Measurements from ENCODE around the gene SCAPER. TPM values are rescaled to one million over a fixed set of nuclear protein-coding genes. Genes with fewer than 3 reads are reported as not detected.

SCAPER gene
- total RNA-seq, 1 experiment from 2014 or later = 14.7 TPM

DNA sequence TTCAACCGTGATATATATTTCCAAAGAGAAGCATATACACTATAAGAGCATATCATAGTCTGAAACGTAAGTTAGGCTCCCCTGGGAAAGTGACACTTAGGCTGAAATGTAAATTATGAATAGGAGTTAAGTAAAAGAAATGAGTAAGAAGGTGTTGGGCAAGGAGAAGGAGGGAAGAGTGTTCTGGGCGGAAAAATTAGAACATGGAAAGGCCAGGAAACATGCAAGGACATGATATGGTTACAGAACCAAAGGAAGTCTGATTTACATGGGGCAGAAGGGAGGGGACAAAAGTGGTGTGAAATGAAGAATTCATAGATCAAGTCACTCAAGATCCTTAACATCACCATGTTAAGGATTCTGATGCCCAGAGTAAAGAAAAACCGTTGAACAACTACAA lies 75.2 kb downstream of the SCAPER start:
- no peaks in the 10 kb centered on the region for H3K4me1 ChIP-seq (ENCODE audit: control insufficient read depth in 1 of 2, insufficient read depth in 2 of 2, low read length in 2 of 2)
- no TSS peak for BruUV-seq (replicated peaks)
- intact Hi-C loops (cut with micrococcal nuclease) = no loop called here
- DNase-seq (ENCODE audit: low read depth, low spot score) (no peak), ATAC-seq (no peak)
- no peak overlapping the region for H3K4me2 ChIP-seq (ENCODE audit: low read length)
- H3K4me3 ChIP-seq (replicated peaks in 1 of 2; ENCODE audit: low read depth in 1 of 2, low read length in 2 of 2) = no peak overlapping the region
- no peaks in the 10 kb centered on the region for H4K20me1 ChIP-seq (ENCODE audit: insufficient read depth)
- no peaks in the 10 kb centered on the region for H3K9me2 ChIP-seq (ENCODE audit: insufficient read depth)
- TF ChIP-seq, protein P1, sequence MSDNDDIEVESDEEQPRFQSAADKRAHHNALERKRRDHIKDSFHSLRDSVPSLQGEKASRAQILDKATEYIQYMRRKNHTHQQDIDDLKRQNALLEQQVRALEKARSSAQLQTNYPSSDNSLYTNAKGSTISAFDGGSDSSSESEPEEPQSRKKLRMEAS (IDR thresholded peaks at IDR 0.05) = no peak
- no peak for TF ChIP-seq POLR2A (IDR thresholded peaks at IDR 0.05; ENCODE audit: borderline replicate concordance, extremely low read depth, insufficient read depth, insufficient read length)
- TF ChIP-seq POLR2AphosphoS5 (IDR thresholded peaks at IDR 0.05; ENCODE audit: low read depth, low read length) = no peak
- no peak for TF ChIP-seq EGR1 (IDR thresholded peaks at IDR 0.05; ENCODE audit: low read depth)
- TF ChIP-seq YY1 (IDR thresholded peaks at IDR 0.05; ENCODE audit: extremely low read depth, insufficient replicate concordance, low read depth, low read length) = no peak
- TF ChIP-seq TCF7L2 (IDR thresholded peaks at IDR 0.05; ENCODE audit: borderline replicate concordance, extremely low read depth, insufficient read depth, insufficient read length) = no peak
- TF ChIP-seq CBX3 (IDR thresholded peaks at IDR 0.05; ENCODE audit: low read depth) = no peak
- TF ChIP-seq, protein P2, sequence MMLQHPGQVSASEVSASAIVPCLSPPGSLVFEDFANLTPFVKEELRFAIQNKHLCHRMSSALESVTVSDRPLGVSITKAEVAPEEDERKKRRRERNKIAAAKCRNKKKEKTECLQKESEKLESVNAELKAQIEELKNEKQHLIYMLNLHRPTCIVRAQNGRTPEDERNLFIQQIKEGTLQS (IDR thresholded peaks at IDR 0.05) = no peak
- TF ChIP-seq, protein P3, sequence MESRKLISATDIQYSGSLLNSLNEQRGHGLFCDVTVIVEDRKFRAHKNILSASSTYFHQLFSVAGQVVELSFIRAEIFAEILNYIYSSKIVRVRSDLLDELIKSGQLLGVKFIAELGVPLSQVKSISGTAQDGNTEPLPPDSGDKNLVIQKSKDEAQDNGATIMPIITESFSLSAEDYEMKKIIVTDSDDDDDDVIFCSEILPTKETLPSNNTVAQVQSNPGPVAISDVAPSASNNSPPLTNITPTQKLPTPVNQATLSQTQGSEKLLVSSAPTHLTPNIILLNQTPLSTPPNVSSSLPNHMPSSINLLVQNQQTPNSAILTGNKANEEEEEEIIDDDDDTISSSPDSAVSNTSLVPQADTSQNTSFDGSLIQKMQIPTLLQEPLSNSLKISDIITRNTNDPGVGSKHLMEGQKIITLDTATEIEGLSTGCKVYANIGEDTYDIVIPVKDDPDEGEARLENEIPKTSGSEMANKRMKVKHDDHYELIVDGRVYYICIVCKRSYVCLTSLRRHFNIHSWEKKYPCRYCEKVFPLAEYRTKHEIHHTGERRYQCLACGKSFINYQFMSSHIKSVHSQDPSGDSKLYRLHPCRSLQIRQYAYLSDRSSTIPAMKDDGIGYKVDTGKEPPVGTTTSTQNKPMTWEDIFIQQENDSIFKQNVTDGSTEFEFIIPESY (IDR thresholded peaks at IDR 0.05; ENCODE audit: extremely low read depth, insufficient replicate concordance, low read length) = no peak
- no peak for TF ChIP-seq CEBPB (IDR thresholded peaks at IDR 0.05; ENCODE audit: low read depth)
- TF ChIP-seq, protein P4, sequence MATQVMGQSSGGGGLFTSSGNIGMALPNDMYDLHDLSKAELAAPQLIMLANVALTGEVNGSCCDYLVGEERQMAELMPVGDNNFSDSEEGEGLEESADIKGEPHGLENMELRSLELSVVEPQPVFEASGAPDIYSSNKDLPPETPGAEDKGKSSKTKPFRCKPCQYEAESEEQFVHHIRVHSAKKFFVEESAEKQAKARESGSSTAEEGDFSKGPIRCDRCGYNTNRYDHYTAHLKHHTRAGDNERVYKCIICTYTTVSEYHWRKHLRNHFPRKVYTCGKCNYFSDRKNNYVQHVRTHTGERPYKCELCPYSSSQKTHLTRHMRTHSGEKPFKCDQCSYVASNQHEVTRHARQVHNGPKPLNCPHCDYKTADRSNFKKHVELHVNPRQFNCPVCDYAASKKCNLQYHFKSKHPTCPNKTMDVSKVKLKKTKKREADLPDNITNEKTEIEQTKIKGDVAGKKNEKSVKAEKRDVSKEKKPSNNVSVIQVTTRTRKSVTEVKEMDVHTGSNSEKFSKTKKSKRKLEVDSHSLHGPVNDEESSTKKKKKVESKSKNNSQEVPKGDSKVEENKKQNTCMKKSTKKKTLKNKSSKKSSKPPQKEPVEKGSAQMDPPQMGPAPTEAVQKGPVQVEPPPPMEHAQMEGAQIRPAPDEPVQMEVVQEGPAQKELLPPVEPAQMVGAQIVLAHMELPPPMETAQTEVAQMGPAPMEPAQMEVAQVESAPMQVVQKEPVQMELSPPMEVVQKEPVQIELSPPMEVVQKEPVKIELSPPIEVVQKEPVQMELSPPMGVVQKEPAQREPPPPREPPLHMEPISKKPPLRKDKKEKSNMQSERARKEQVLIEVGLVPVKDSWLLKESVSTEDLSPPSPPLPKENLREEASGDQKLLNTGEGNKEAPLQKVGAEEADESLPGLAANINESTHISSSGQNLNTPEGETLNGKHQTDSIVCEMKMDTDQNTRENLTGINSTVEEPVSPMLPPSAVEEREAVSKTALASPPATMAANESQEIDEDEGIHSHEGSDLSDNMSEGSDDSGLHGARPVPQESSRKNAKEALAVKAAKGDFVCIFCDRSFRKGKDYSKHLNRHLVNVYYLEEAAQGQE (IDR thresholded peaks at IDR 0.05; ENCODE audit: low read depth) = no peak
- TF ChIP-seq ZFX (IDR thresholded peaks at IDR 0.05) = no peak
- no peak for TF ChIP-seq EZH2 (IDR thresholded peaks at IDR 0.05)
- TF ChIP-seq ELF1 (IDR thresholded peaks at IDR 0.05; ENCODE audit: borderline replicate concordance, low read depth) = no peak
- no peak for TF ChIP-seq SP1 (IDR thresholded peaks at IDR 0.05; ENCODE audit: low read depth)
- TF ChIP-seq FOSL1 (IDR thresholded peaks at IDR 0.05; ENCODE audit: low read depth) = no peak
- ChIA-PET CTCF (no interaction called here), RAD21 (ENCODE audit: low non-redundant PET in 1 of 2, low total read pairs in 2 of 2, uncharacterized antibody in 2 of 2, unreplicated experiment in 2 of 2) (no interaction called here), POLR2A (no interaction called here)
- H3K79me2 ChIP-seq (ENCODE audit: insufficient read depth, low read length) = no peaks in the 10 kb centered on the region
- no peak overlapping the region for H2AFZ ChIP-seq (ENCODE audit: low read depth, low read length, poor library complexity, severe bottlenecking)
- H3K9me3 ChIP-seq (ENCODE audit: control insufficient read depth in 1 of 2, insufficient read depth in 1 of 2, low read depth in 1 of 2, low read length in 2 of 2) = no peaks in the 10 kb centered on the region
- no peak overlapping the region for H3K27ac ChIP-seq (ENCODE audit: low read depth, low read length)
- no peaks in the 10 kb centered on the region for H3K36me3 ChIP-seq (ENCODE audit: control insufficient read depth in 1 of 2, insufficient read depth in 2 of 2, low read length in 2 of 2)
- no peaks in the 10 kb centered on the region for H3K27me3 ChIP-seq (ENCODE audit: insufficient read depth, low read length)
- no peak overlapping the region for H3K9ac ChIP-seq (ENCODE audit: low read length)

Measured in HCT116 (cell line).